Lower leg skin (tissue), 3 donors: Measurements from ENCODE around the gene GSE1.

Experiments used
- POLR2A ChIP-seq, 2 donors: fragments of 450-650 bp; IDR thresholded peaks; one replicate each; pipeline ENCODE4 v1.6.1; 2016 to 2017; ENCODE audit warnings: antibody characterized with exemption in 2 of 2, mild to moderate bottlenecking in 1 of 2, moderate library complexity in 1 of 2
- TF ChIP-seq, protein P1 (sequence below), 3 donors: fragments of 450-650 bp; IDR thresholded peaks; one replicate each; pipeline ENCODE4 v1.5.1; 2016; ENCODE audit warnings: antibody characterized with exemption in 3 of 3, mild to moderate bottlenecking in 3 of 3, moderate library complexity in 2 of 3

- TF ChIP-seq, protein P1, sequence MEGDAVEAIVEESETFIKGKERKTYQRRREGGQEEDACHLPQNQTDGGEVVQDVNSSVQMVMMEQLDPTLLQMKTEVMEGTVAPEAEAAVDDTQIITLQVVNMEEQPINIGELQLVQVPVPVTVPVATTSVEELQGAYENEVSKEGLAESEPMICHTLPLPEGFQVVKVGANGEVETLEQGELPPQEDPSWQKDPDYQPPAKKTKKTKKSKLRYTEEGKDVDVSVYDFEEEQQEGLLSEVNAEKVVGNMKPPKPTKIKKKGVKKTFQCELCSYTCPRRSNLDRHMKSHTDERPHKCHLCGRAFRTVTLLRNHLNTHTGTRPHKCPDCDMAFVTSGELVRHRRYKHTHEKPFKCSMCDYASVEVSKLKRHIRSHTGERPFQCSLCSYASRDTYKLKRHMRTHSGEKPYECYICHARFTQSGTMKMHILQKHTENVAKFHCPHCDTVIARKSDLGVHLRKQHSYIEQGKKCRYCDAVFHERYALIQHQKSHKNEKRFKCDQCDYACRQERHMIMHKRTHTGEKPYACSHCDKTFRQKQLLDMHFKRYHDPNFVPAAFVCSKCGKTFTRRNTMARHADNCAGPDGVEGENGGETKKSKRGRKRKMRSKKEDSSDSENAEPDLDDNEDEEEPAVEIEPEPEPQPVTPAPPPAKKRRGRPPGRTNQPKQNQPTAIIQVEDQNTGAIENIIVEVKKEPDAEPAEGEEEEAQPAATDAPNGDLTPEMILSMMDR (IDR thresholded peaks at IDR 0.05) = no peak
- TF ChIP-seq POLR2A (IDR thresholded peaks at IDR 0.05) = no peak
Measured at GRCh38 chr16:85631802-85632393, 18.8 kb downstream of the GSE1 start.
